HG02981 (cell line): ENCODE measurements around the gene NLRP1.
A peak's percentile ranks its signal among the peaks of the same experiment; 100 is the strongest.

ENCODE experiments used
- ATAC-seq: cut with Tn5 transposase; IDR thresholded peaks from one replicate; pipeline ENCODE4 v1.9.1; 2021; ENCODE audit warnings: mild to moderate bottlenecking, moderate library complexity; ENCODE audit not compliant: unreplicated experiment

Gene NLRP1

GRCh38 chr17:5526821-5527598 is 57.3 kb downstream of the NLRP1 start:
- no peak for ATAC-seq

- ATAC-seq, result no peak
Measured at GRCh38 chr17:5523249-5523648, 61.1 kb downstream of the NLRP1 start.

- no peak for ATAC-seq
Measured at GRCh38 chr17:5522476-5522875, 61.8 kb downstream of the NLRP1 start.

- no peak for ATAC-seq
Measured at GRCh38 chr17:5516060-5516792, 68.1 kb downstream of the NLRP1 start.

GRCh38 chr17:5514976-5515375 is 69.3 kb downstream of the NLRP1 start:
- ATAC-seq, result no peak

GRCh38 chr17:5513628-5514027 is 70.7 kb downstream of the NLRP1 start:
- ATAC-seq, result no peak

- no peak for ATAC-seq
Measured at GRCh38 chr17:5511401-5512225, 72.7 kb downstream of the NLRP1 start.

DNA sequence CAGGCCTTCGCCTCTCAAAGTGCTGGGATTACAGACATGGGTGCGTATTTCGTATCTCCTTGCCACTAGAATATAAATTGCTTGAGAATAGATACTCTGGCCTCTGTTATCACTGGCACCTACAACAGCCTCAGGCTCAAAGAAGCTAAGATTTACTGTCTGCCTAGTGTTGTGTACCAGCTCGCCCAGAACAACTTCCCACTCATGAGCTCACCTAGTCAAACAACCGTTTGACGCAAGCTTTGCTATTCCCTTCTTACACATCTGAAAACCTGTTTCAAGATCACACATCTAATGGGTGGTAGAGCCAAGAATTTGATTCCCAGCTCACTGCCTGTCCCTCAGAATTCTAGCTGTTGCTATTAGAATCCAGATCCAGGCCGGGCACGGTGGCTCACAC is 73.5 kb downstream of the NLRP1 start:
- no peak for ATAC-seq

DNA sequence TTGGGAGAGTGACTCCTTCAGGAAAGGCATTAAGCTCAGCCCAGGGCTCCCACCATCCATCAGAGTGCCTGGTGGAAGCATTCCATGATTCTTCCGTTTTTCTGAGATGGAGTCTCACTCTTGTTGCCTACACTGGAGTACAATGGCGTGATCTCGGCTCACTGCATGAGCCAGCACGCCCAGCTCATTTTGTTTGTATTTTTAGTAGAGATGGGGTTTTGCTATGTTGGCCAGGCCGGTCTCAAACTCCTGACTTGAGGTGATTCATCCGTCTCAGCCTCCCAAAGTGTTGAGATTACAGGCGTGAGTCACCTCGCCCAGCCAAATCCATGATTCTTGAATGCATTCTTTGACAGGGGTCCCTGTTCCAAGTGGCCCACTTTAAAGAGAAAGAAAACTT is 74.8 kb downstream of the NLRP1 start:
- ATAC-seq, result no peak

- ATAC-seq, result no peak
Measured at GRCh38 chr17:5508810-5509209, 75.5 kb downstream of the NLRP1 start.

DNA sequence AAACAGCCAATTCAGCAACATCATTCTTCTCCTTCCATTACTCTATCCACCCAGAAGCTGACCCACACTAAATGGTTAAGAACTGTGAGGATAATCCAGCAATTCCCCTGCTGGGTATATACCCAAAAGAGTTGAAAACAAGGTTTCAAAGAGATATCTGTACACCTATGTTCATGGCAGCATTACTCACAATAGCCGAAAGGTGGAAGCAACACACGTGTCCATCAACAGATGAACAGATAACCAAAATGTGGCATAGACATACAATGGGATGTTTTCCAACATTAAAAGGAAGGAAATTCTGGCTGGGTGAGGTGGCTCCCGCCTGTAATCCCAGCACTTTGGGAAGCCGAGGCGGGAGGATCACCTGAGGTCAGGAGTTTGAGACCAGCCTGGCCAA is 78.0 kb downstream of the NLRP1 start:
- ATAC-seq, result no peak

DNA sequence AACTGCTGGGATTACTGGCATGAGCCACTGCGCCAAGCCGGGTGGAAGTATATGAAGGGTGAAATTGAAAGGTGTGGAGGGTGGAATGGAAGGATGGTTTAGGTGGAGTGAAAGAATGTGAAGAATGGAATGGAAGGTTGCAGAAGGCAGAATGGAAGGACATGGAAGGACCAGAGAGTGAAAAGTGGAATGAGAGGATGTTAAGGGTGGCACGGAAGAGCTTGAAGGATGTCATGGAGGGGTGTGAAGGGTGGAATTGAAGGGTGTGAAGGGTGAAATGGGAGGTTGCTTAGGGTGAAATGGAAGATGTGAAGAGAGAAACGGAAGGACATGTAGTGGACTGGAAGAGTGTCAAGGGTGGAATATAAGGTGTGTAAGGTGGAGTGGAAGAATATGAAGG is 81.8 kb downstream of the NLRP1 start:
- no peak for ATAC-seq

DNA sequence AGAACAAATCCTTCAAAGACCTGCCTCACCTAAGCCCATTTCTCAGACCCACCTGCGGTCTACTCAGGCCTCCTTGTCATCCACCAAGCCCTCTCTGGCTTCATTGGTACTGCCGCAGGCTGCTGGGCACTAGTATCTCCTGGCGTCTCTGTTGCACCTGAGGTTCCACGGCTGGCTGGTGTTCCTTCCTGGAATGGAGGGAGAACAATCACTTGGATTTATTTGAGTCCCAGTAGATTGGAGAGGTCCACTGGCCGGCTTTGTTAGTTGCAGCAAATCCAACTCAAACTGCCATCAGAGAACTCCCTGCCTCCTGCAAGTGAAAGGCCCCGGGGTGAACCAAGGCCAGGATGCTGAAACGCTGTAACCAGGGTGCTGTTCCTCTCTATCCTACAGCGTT is 82.6 kb downstream of the NLRP1 start:
- no peak for ATAC-seq

GRCh38 chr17:5500589-5501391 is 83.5 kb downstream of the NLRP1 start:
- no peak for ATAC-seq

- ATAC-seq, result no peak
Measured at GRCh38 chr17:5500247-5500588, 84.1 kb downstream of the NLRP1 start.

DNA sequence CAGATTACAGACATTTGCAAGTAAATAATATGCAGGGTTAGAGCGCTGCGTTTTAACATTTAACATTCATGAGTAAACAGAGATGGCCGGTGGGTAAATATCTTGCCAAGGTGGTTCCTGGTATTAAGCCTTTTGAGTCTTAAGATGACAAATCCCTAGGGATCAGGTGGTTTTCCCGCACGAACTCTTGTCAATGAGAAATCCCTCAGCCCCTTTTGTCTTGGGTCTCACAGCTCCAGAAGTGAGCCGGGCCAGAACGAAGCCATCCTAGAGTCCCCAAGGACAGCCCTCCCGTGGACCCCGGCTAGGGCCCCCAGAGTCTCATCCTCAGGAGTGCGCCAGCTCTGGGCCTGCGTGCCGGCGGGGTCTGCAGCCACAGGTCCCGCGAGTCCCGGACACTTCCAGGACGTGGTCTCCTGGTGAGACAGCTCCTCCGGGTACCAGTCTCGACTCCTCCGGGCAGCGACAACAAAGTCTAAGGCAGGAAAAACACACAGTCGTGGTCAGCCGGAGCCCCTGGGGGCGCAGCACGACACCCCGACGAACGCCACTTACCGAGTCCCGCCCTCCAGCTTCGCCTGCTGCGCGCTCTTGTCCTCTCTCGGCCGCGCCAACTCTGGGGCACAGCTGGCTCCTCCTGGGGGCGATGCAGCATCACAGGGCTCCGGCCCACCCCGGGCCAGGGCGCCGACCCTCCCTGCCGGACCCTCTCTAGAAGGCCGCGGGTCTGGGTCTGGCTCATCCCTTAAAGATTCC is 84.7 kb downstream of the NLRP1 start:
- no peak for ATAC-seq

DNA sequence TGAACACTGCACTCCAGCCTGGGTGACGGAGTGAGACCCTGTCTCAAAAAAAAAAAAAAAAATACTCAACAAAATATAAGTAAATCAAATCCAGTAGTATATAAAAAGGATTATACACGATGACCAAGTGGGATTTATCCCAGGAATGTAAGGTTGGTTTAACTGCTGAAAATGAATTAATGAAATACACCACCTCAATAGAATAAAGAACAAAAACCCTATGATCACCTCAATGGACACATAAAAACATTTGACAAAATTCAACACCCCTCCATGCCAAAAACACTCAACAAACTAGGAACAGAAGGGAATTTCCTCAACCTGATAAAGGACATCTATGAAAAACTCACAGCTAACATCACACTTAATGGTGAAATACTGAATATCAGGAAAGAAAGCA is 91.3 kb downstream of the NLRP1 start:
- ATAC-seq, result no peak

DNA sequence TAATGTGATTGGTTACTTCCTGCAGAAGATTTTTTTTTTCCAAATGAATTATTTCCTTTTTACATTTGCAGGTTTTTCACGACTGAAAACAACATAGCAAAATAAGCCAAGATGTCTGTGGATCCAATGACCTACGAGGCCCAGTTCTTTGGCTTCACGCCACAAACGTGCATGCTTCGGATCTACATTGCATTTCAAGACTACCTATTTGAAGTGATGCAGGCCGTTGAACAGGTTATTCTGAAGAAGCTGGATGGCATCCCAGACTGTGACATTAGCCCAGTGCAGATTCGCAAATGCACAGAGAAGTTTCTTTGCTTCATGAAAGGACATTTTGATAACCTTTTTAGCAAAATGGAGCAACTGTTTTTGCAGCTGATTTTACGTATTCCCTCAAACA is 95.6 kb downstream of the NLRP1 start:
- ATAC-seq, result no peak

DNA sequence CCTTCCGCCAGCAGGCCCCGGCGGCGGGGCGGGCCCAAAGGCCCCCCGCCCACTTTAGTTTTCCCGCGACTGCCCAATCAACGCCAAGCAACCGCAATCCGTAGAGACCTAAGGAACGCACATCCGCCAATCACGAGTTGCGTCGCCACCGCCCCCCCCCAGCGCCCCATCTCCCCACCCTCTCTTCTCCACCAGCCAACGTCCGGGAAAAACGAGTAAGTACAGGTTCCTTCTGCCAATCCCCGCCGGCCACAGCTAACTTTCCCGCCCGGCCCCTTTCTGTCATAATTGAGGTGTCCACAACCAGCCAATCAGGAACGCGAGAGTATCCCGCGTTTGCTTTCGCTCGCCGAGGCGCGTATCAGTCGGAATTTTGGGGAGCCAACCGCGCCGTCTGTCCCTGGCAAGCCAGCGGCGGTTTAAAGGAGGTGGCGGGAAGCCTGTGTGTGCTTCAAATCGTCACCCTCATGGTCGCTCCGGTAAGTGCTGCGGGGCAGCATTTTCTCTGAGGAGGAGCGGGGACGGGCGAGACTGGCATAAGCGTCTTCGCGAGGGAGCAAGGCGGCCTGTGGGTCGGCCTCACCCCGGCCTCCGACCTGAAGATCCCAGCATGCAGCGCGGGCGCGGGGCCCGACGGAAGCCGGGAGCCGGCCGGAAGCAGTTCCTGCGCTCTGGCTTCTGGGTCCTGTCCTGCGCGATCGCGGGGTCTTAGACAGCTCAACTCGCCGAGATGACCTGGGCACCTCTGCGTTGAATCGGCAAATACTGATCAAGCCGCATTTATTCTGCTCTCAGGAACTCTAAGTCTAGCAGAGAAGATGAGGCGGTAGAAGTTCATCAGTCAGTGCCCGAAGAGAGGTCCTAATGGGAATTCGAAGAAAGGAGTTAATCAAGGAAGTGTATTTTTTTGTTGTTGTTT is 97.8 kb downstream of the NLRP1 start, which contains the start of gene MIS12:
MIS12 (plus strand) TSS at position 361 of the 919 bp plus-strand sequence. CDS start 2,297 bp downstream, outside the sequence.
- ATAC-seq, result peak; percentile 84
